ENCODE data around the gene TXNDC2.

DNA sequence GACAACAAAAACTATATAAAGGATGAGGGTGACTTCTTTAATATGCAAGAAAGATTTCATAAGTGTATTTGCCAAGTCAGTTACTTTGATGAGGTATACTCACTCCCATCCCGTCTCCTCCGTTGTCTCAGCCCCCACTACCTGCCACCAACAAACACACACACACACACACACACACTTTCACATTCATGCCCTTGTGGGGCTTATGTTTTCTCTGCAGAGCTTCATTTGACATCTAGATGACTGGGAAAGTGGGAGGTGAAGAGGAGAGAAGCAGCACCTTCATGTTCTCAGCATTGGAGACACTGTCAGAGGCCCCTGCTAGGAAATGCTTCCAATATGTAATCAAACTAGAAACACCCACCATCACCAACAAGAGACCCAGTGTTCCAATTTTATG, 22.5 kb upstream of the TXNDC2 start:
- no peak for TF ChIP-seq EZH2 (IDR thresholded peaks at IDR 0.05)
- TF ChIP-seq POLR2AphosphoS5 (IDR thresholded peaks at IDR 0.05; ENCODE audit: borderline replicate concordance, low read depth, low read length), result no peak
- TF ChIP-seq FOXP2 (optimal IDR thresholded peaks at IDR 0.05; ENCODE audit: control extremely low read depth, extremely low read length, insufficient read depth), result no peak

All from SK-N-MC (cell line).